A549 (cell line): ENCODE measurements around the gene HK1. TPM values are rescaled to one million over a fixed set of nuclear protein-coding genes. Genes with fewer than 3 reads are reported as not detected.

Source experiments
- ATAC-seq, 2 experiments: fragments of 200-7000 bp in 1 of 2; fragments of >200 bp in 1 of 2; cut with Nextera tagmentation in 1 of 2; cut with Tn5 transposase in 1 of 2; 3 replicates each; pipeline versions ENCODE4 v1.8.0 to v1.9.1; 2018 to 2020; ENCODE audit warnings: mild to moderate bottlenecking in 1 of 2, moderate library complexity in 1 of 2
- CTCF ChIA-PET: fragments of 300-600 bp; sonication (Branson Sonifier 250); formaldehyde crosslinking; extraction: SDS; loops from one replicate; lab custom pipeline; 2021; ENCODE audit warnings: antibody characterized with exemption, inconsistent platforms; lab: Yijun Ruan, JAX
- POLR2A ChIA-PET: fragments of 350-600 bp; formaldehyde crosslinking; extraction: SDS; loops from one replicate; lab custom pipeline; 2021; ENCODE audit warnings: antibody characterized with exemption, inconsistent platforms; lab: Yijun Ruan, JAX
- DNase-seq, 2 experiments: peaks; one replicate each; pipeline versions ENCODE4 v3.0.0 to v3.0.0-alpha.2; 2011 to 2016; ENCODE audit warnings: low read depth in 1 of 2, low spot score in 1 of 2
- FAIRE-seq: peaks from 2 replicates; lab custom pipeline; 2011; peaks lifted over from hg19 to GRCh38; lab: Jason Lieb, UNC
- H3K27ac ChIP-seq, 2 experiments: fragments of >200 bp; sonication (Bioruptor Twin); formaldehyde crosslinking; 3 replicates each; pipeline ENCODE4 v1.5.1; 2016 to 2017
- H3K4me1 ChIP-seq: fragments of >200 bp; sonication (Bioruptor Twin); formaldehyde crosslinking; 3 replicates; pipeline ENCODE4 v1.6.1; 2016
- H3K4me2 ChIP-seq: fragments of >200 bp; sonication (Bioruptor Twin); formaldehyde crosslinking; 3 replicates; pipeline ENCODE4 v1.6.1; 2016
- H3K4me3 ChIP-seq: fragments of >200 bp; sonication (Bioruptor Twin); formaldehyde crosslinking; 3 replicates; pipeline ENCODE4 v1.5.1; 2016
- H3K9me3 ChIP-seq: fragments of >200 bp; sonication (Bioruptor Twin); formaldehyde crosslinking; 3 replicates; pipeline ENCODE4 v1.6.1; 2016
- CBX2 ChIP-seq: fragments of 200-600 bp; sonication (generic); IDR thresholded peaks from 2 replicates; pipeline ENCODE4 v1.6.1; 2016; ENCODE audit warnings: low read depth, mild to moderate bottlenecking, borderline replicate concordance
- EHF ChIP-seq: fragments of 250-450 bp; sonication (Bioruptor Pico); IDR thresholded peaks from 2 replicates; pipeline ENCODE4 v1.5.0; 2020; ENCODE audit warnings: mild to moderate bottlenecking
- EHMT2 ChIP-seq: fragments of 200-600 bp; sonication (generic); IDR thresholded peaks from 2 replicates; pipeline ENCODE4 v1.6.1; 2016; ENCODE audit warnings: antibody characterized with exemption, low read depth, mild to moderate bottlenecking, moderate library complexity
- EP300 ChIP-seq, 2 experiments: fragments of >200 bp; sonication (Bioruptor Twin); formaldehyde crosslinking; IDR thresholded peaks; 2 replicates in 1 of 2; 3 replicates in 1 of 2; pipeline ENCODE4 v1.6.1; 2016 to 2017
- FOSB ChIP-seq: fragments of 250-450 bp; sonication (Bioruptor Pico); IDR thresholded peaks from 2 replicates; pipeline ENCODE4 v1.5.0; 2020; ENCODE audit warnings: mild to moderate bottlenecking, moderate library complexity
- FOSL2 ChIP-seq, 2 experiments: fragments of 450-650 bp in 1 of 2; fragments of >200 bp in 1 of 2; sonication (Bioruptor Twin) in 1 of 2; formaldehyde crosslinking; IDR thresholded peaks; 2 replicates each; pipeline versions ENCODE4 v1.5.0 to v1.6.1; 2016 to 2020; ENCODE audit warnings: mild to moderate bottlenecking in 1 of 2, moderate library complexity in 1 of 2
- FOXS1 ChIP-seq: fragments of 250-450 bp; sonication (Bioruptor Pico); IDR thresholded peaks from 2 replicates; pipeline ENCODE4 v1.5.0; 2020; ENCODE audit warnings: mild to moderate bottlenecking, moderate library complexity
- GATA3 ChIP-seq: IDR thresholded peaks from 2 replicates; pipeline ENCODE4 v1.6.1; 2012; ENCODE audit warnings: borderline replicate concordance
- HDAC2 ChIP-seq: fragments of 200-600 bp; sonication (generic); IDR thresholded peaks from 2 replicates; pipeline ENCODE4 v1.6.1; 2016
- HOXB13 ChIP-seq: fragments of 250-450 bp; sonication (Bioruptor Pico); IDR thresholded peaks from 2 replicates; pipeline ENCODE4 v1.5.0; 2020; ENCODE audit warnings: low read depth, mild to moderate bottlenecking, moderate library complexity
- JUN ChIP-seq, 2 experiments: fragments of >200 bp; sonication (Bioruptor Twin); formaldehyde crosslinking; IDR thresholded peaks; 2 replicates in 1 of 2; 3 replicates in 1 of 2; pipeline ENCODE4 v1.6.1; 2016 to 2017
- KDM1A ChIP-seq: fragments of 200-600 bp; sonication (generic); IDR thresholded peaks from 2 replicates; pipeline ENCODE4 v1.6.1; 2016; ENCODE audit warnings: low read depth, mild to moderate bottlenecking
- KDM5A ChIP-seq: fragments of 200-600 bp; sonication (generic); IDR thresholded peaks from 2 replicates; pipeline ENCODE4 v1.6.1; 2016; ENCODE audit warnings: antibody characterized with exemption, mild to moderate bottlenecking
- MYC ChIP-seq: IDR thresholded peaks from 2 replicates; pipeline ENCODE4 v1.6.1; 2012; ENCODE audit warnings: mild to moderate bottlenecking, inconsistent platforms, low read length, improper control_type of control experiment, borderline replicate concordance
- PHF8 ChIP-seq: fragments of 200-600 bp; sonication (generic); IDR thresholded peaks from 2 replicates; pipeline ENCODE4 v1.6.1; 2016; ENCODE audit warnings: low read depth, mild to moderate bottlenecking, antibody characterized with exemption, moderate library complexity, borderline replicate concordance
- POLR2A ChIP-seq: IDR thresholded peaks from 2 replicates; pipeline ENCODE4 v1.6.1; 2012; ENCODE audit warnings: mild to moderate bottlenecking, low read length
- POLR2AphosphoS2 ChIP-seq: conservative IDR thresholded peaks from 2 replicates; pipeline ENCODE4 v1.6.1; 2012; ENCODE audit warnings: low read length, improper control_type of control experiment, inconsistent platforms
- RARB ChIP-seq: fragments of 250-450 bp; sonication (Bioruptor Pico); IDR thresholded peaks from 2 replicates; pipeline ENCODE4 v1.8.0; 2021; ENCODE audit warnings: mild to moderate bottlenecking, moderate library complexity
- RCOR1 ChIP-seq: fragments of 150-350 bp; IDR thresholded peaks from 2 replicates; pipeline ENCODE4 v1.6.1; 2014; ENCODE audit warnings: antibody characterized with exemption, low read length, low read depth
- RFX5 ChIP-seq: fragments of 450-650 bp; IDR thresholded peaks from 2 replicates; pipeline ENCODE4 v1.7.1; 2014; ENCODE audit warnings: antibody characterized with exemption, mild to moderate bottlenecking, moderate library complexity
- SMC3 ChIP-seq: fragments of >200 bp; sonication (Bioruptor Twin); formaldehyde crosslinking; IDR thresholded peaks from 3 replicates; pipeline ENCODE4 v1.6.1; 2018; ENCODE audit warnings: inconsistent platforms
- ZC3H11A ChIP-seq: fragments of 450-650 bp; IDR thresholded peaks from 2 replicates; pipeline ENCODE4 v1.6.1; 2014; ENCODE audit warnings: antibody characterized with exemption, mild to moderate bottlenecking
- ZNF302 ChIP-seq: fragments of 250-450 bp; sonication (Bioruptor Pico); IDR thresholded peaks from 2 replicates; pipeline ENCODE4 v1.9.0; 2021; ENCODE audit warnings: inconsistent platforms, mild to moderate bottlenecking, moderate library complexity
- WGBS: methylation state at CpG from one replicate; pipeline ENCODE4 v1.1.6; 2017; ENCODE audit errors: missing lambda C conversion rate; 5-methylcytosine and 5-hydroxymethylcytosine counted together
- polyA minus RNA-seq: library from RNA; depleted of rRNA, polyadenylated mRNA; stranded (reverse); fragments of >200 nt; gene quantifications from 2 replicates; pipeline ENCODE4 v1.2.3, GENCODE V29; 2011; rRNA and poly(A)+ RNA removed
- polyA plus RNA-seq, 4 experiments: library from polyadenylated mRNA; depleted of rRNA in 3 of 4; stranded (reverse); fragments of >200 nt; fragmentation: RNase III in 1 of 4; extraction: RNeasy Plus Mini Kit Qiagen cat#74134 plus additional on column Dnase treatment in 1 of 4; gene quantifications; 2 replicates in 3 of 4; 3 replicates in 1 of 4; pipeline ENCODE4 v1.2.3, GENCODE V29; 2011 to 2017
- TF ChIP-seq, protein P1 (sequence below): fragments of 150-350 bp; IDR thresholded peaks from 2 replicates; pipeline ENCODE4 v1.6.1; 2014; ENCODE audit warnings: low read depth, mild to moderate bottlenecking, low read length
- TF ChIP-seq, protein P2 (sequence below): fragments of >200 bp; sonication (Bioruptor Twin); formaldehyde crosslinking; IDR thresholded peaks from 2 replicates; pipeline ENCODE4 v1.6.1; 2016
- TF ChIP-seq, protein P3 (sequence below): fragments of 200-600 bp; sonication (generic); IDR thresholded peaks from 2 replicates; pipeline ENCODE4 v1.6.1; 2016; ENCODE audit warnings: antibody characterized with exemption, mild to moderate bottlenecking, moderate library complexity
- TF ChIP-seq, protein P4 (sequence below): IDR thresholded peaks from 2 replicates; pipeline ENCODE4 v1.6.1; 2012
- TF ChIP-seq, protein P5 (sequence below): IDR thresholded peaks from 2 replicates; pipeline ENCODE4 v1.6.1; 2012

HK1 gene
- polyA plus RNA-seq (2011; rRNA removed) = 17.3 and 21.6 TPM in 2 replicates
- polyA plus RNA-seq (2012; cell fraction: cytosol; rRNA removed) = 15.7 and 17.5 TPM in 2 replicates
- 24.5 and 28.5 TPM in 2 replicates for polyA plus RNA-seq (2012; cell fraction: nucleus; rRNA removed)
- 50.6 to 58.9 TPM (median 51.3 TPM) in 3 replicates for polyA plus RNA-seq (2017; fragmentation: RNase III; extraction: RNeasy Plus Mini Kit Qiagen cat#74134 plus additional on column Dnase treatment)
- polyA minus RNA-seq = 23.5 and 27.1 TPM in 2 replicates

DNA sequence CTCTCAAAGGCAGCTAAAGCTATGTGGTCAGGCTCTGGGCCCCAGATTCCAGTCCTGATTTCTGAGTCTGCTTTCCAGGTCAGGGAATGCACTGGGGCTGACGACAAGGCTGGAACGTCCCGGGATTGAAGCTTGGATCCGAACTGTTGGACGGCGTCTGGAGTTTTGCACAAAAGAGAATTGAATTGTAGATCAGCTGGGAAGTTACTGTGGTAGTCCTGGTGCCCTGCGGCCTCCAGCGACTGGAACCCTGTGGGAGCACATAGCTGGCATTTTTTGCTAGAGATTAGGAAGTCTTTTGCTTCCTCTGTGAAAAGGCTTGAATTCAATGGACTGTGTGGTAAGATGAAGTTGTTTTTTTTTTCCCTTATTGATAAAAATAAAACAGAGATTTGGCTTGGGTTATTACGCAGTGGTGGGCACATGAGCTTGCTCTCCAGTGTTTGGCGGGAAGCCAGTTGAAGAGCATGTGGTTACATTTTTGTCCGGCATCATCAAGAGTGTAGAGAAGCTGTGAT is at the start of gene HK1:
Gene HK1 (plus strand): TSS at position 51 of the 518 bp plus-strand sequence.
- ATAC-seq = no peak; a peak in 1 of 6 replicates
- H3K9me3 ChIP-seq = no peaks in the 10 kb centered on the region
- WGBS = 94% methylated on average over 11 of the region's 11 CpGs
- no peak for FAIRE-seq
- H3K4me1 ChIP-seq = no peaks in the 10 kb centered on the region
- no peak within 1 kb of the TSS for H3K4me3 ChIP-seq
- no peak within 1 kb of the TSS for H3K27ac ChIP-seq
- DNase-seq = no peak
- H3K4me2 ChIP-seq = no peak within 1 kb of the TSS
- TF ChIP-seq SMC3 (no peak), FOXS1 (CRISPR knock-in tag) (no peak), KDM5A (no peak), RCOR1 (no peak), FOSL2 (IDR thresholded peaks at IDR 0.05) (no peak), FOSL2 (CRISPR knock-in tag; IDR thresholded peaks at IDR 0.05) (no peak), ZC3H11A (no peak), EHF (CRISPR knock-in tag) (no peak), RFX5 (no peak), HOXB13 (no peak), POLR2A (no peak), ZNF302 (CRISPR knock-in tag) (no peak), HDAC2 (no peak), MYC (no peak), JUN (IDR thresholded peaks at IDR 0.05) (no peak)
- TF ChIP-seq, protein P1, sequence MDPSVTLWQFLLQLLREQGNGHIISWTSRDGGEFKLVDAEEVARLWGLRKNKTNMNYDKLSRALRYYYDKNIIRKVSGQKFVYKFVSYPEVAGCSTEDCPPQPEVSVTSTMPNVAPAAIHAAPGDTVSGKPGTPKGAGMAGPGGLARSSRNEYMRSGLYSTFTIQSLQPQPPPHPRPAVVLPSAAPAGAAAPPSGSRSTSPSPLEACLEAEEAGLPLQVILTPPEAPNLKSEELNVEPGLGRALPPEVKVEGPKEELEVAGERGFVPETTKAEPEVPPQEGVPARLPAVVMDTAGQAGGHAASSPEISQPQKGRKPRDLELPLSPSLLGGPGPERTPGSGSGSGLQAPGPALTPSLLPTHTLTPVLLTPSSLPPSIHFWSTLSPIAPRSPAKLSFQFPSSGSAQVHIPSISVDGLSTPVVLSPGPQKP = no peak
- TF ChIP-seq, protein P2, sequence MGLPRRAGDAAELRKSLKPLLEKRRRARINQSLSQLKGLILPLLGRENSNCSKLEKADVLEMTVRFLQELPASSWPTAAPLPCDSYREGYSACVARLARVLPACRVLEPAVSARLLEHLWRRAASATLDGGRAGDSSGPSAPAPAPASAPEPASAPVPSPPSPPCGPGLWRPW = no peak
- ChIA-PET CTCF (interaction anchor here (0.7 to 1.5 kb wide), 3 partner anchors 10 to 40 kb away, joined by 3 to 4 read pairs (median 3); no protein-coding TSS in a partner anchor), POLR2A (no interaction called here)

DNA sequence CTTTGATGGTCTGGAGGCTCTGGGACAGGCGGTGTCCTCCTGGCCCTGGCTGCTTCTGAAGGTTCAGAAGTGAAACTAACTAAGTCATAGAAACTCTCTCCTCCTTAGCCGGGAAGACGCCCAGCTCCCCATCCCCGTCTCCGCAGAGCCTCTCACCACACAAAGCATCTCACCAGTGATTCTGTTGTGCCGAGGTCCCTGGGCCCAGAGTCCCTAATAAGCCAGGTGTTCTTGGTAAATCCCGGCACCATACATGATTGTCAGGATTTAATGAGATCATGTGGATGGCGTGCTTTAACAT is 48.7 kb upstream of the HK1 start:
- no peak for DNase-seq
- Histone ChIP-seq H3K27ac (peak overlapping the region in 1 of 2 experiments; percentile 68; a peak in 4 of 6 replicates), H3K4me3 (no peak overlapping the region), H3K4me1 (peaks cover 59% of the 10 kb centered on the region), H3K4me2 (peak overlapping the region; percentile 47), H3K9me3 (no peaks in the 10 kb centered on the region)
- ATAC-seq = no peak
- FAIRE-seq = no peak
- CTCF ChIA-PET = interaction anchor here (0.6 to 21.3 kb wide), 5 partner anchors 10 to 443 kb away, joined by 3 to 424 read pairs (median 3); partner anchors contain the start of gene HKDC1
- POLR2A ChIA-PET = interaction anchor here (0.6 to 0.9 kb wide), 2 partner anchors 50 to 105 kb away, joined by 3 read pairs; partner anchors contain the start of gene SUPV3L1
- TF ChIP-seq GATA3 (no peak), EP300 (IDR thresholded peaks at IDR 0.05) (no peak), HDAC2 (no peak), EHMT2 (no peak), FOSB (CRISPR knock-in tag) (no peak), FOXS1 (CRISPR knock-in tag) (no peak), EHF (CRISPR knock-in tag) (no peak), RARB (CRISPR knock-in tag) (no peak), RCOR1 (no peak), PHF8 (no peak), ZC3H11A (no peak), POLR2AphosphoS2 (no peak), KDM1A (no peak), CBX2 (no peak), HOXB13 (no peak)
- TF ChIP-seq, protein P3, sequence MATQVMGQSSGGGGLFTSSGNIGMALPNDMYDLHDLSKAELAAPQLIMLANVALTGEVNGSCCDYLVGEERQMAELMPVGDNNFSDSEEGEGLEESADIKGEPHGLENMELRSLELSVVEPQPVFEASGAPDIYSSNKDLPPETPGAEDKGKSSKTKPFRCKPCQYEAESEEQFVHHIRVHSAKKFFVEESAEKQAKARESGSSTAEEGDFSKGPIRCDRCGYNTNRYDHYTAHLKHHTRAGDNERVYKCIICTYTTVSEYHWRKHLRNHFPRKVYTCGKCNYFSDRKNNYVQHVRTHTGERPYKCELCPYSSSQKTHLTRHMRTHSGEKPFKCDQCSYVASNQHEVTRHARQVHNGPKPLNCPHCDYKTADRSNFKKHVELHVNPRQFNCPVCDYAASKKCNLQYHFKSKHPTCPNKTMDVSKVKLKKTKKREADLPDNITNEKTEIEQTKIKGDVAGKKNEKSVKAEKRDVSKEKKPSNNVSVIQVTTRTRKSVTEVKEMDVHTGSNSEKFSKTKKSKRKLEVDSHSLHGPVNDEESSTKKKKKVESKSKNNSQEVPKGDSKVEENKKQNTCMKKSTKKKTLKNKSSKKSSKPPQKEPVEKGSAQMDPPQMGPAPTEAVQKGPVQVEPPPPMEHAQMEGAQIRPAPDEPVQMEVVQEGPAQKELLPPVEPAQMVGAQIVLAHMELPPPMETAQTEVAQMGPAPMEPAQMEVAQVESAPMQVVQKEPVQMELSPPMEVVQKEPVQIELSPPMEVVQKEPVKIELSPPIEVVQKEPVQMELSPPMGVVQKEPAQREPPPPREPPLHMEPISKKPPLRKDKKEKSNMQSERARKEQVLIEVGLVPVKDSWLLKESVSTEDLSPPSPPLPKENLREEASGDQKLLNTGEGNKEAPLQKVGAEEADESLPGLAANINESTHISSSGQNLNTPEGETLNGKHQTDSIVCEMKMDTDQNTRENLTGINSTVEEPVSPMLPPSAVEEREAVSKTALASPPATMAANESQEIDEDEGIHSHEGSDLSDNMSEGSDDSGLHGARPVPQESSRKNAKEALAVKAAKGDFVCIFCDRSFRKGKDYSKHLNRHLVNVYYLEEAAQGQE = no peak
- TF ChIP-seq, protein P4, sequence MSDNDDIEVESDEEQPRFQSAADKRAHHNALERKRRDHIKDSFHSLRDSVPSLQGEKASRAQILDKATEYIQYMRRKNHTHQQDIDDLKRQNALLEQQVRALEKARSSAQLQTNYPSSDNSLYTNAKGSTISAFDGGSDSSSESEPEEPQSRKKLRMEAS = no peak
- TF ChIP-seq, protein P5, sequence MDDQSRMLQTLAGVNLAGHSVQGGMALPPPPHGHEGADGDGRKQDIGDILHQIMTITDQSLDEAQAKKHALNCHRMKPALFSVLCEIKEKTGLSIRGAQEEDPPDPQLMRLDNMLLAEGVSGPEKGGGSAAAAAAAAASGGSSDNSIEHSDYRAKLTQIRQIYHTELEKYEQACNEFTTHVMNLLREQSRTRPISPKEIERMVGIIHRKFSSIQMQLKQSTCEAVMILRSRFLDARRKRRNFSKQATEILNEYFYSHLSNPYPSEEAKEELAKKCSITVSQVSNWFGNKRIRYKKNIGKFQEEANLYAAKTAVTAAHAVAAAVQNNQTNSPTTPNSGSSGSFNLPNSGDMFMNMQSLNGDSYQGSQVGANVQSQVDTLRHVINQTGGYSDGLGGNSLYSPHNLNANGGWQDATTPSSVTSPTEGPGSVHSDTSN = no peak
- WGBS = 90% methylated on average over 8 of the region's 8 CpGs
